IMR-90 (cell line): ENCODE results near the gene CELA3A. TPM values are rescaled to one million over a fixed set of nuclear protein-coding genes. Genes with fewer than 3 reads are reported as not detected.

Source experiments
- ATAC-seq: fragments of 200-7000 bp; cut with Tn5 transposase; 2 replicates; pipeline ENCODE4 v1.9.1; 2020; ENCODE audit warnings: low read depth, mild to moderate bottlenecking, moderate library complexity
- BruUV-seq: library from RNA; stranded (reverse); fragments of 400-500 nt; replicated peaks from 2 replicates; lab custom pipeline; 2021; lab: Mats Ljungman, UMichigan
- CTCF ChIA-PET: fragments of 300-600 bp; formaldehyde crosslinking; extraction: SDS; loops from one replicate; lab custom pipeline; 2021; ENCODE audit warnings: antibody characterized with exemption; lab: Yijun Ruan, JAX
- POLR2A ChIA-PET: fragments of 300-600 bp; sonication (Branson Sonifier 250); formaldehyde crosslinking; loops from one replicate; lab custom pipeline; 2022; ENCODE audit warnings: antibody characterized with exemption; ENCODE audit not compliant: unreplicated experiment; lab: Charles Lee
- DNase-seq: peaks from one replicate; pipeline ENCODE4 v3.0.0; 2013
- H2AFZ ChIP-seq: replicated peaks from 2 replicates; pipeline ENCODE3; 2013; ENCODE audit warnings: low read length, mild to moderate bottlenecking; ENCODE audit not compliant: poor library complexity
- H2AK5ac ChIP-seq: 2 replicates; pipeline ENCODE4 v1.6.1; 2013; ENCODE audit warnings: low read depth, low read length, inconsistent platforms
- H2AK9ac ChIP-seq: replicated peaks from 2 replicates; pipeline ENCODE3; 2013; ENCODE audit warnings: mild to moderate bottlenecking, low read depth, low read length, moderate library complexity; ENCODE audit not compliant: poor library complexity
- H2BK120ac ChIP-seq: 2 replicates; pipeline ENCODE4 v1.6.1; 2013; ENCODE audit warnings: low read depth, low read length, inconsistent platforms
- H2BK15ac ChIP-seq: 3 replicates; pipeline ENCODE4 v1.6.1; 2013; ENCODE audit warnings: low read depth, low read length, inconsistent platforms
- H2BK20ac ChIP-seq: 2 replicates; pipeline ENCODE4 v1.6.1; 2013; ENCODE audit warnings: low read depth, mild to moderate bottlenecking, inconsistent platforms, low read length, moderate library complexity
- H2BK5ac ChIP-seq: 2 replicates; pipeline ENCODE4 v1.6.1; 2013; ENCODE audit warnings: mild to moderate bottlenecking, low read depth, low read length, inconsistent platforms; ENCODE audit not compliant: poor library complexity, severe bottlenecking
- H3K14ac ChIP-seq: replicated peaks from 2 replicates; pipeline ENCODE4 v1.6.1; 2013; ENCODE audit warnings: low read depth, low read length, inconsistent platforms
- H3K18ac ChIP-seq: 2 replicates; pipeline ENCODE4 v1.6.1; 2013; ENCODE audit warnings: low read depth, low read length, control low read depth
- H3K23ac ChIP-seq: 2 replicates; pipeline ENCODE4 v1.6.1; 2013; ENCODE audit warnings: low read depth, low read length, inconsistent platforms
- H3K27ac ChIP-seq: 2 replicates; pipeline ENCODE4 v1.5.1; 2013; ENCODE audit warnings: mild to moderate bottlenecking, control low read depth, low read length; ENCODE audit not compliant: insufficient read depth
- H3K27me3 ChIP-seq: 2 replicates; pipeline ENCODE4 v1.6.1; 2013; ENCODE audit warnings: low read length; ENCODE audit not compliant: control insufficient read depth, insufficient read depth
- H3K36me3 ChIP-seq: 2 replicates; pipeline ENCODE4 v1.6.1; 2013; ENCODE audit warnings: low read length, mixed read lengths; ENCODE audit not compliant: control insufficient read depth, insufficient read depth
- H3K4ac ChIP-seq: 2 replicates; pipeline ENCODE4 v1.6.1; 2013; ENCODE audit warnings: low read depth, low read length, inconsistent platforms
- H3K4me1 ChIP-seq: 2 replicates; pipeline ENCODE4 v1.6.1; 2013; ENCODE audit warnings: low read length, mixed read lengths; ENCODE audit not compliant: control insufficient read depth, insufficient read depth
- H3K4me2 ChIP-seq: 2 replicates; pipeline ENCODE4 v1.6.1; 2013; ENCODE audit warnings: low read depth, mild to moderate bottlenecking, control low read depth, low read length, moderate library complexity
- H3K4me3 ChIP-seq: 2 replicates; pipeline ENCODE4 v1.5.1; 2013; ENCODE audit warnings: low read depth, mild to moderate bottlenecking, control low read depth, low read length, moderate library complexity; ENCODE audit not compliant: insufficient read depth
- H3K56ac ChIP-seq: 2 replicates; pipeline ENCODE4 v1.6.1; 2013; ENCODE audit warnings: low read length, inconsistent platforms; ENCODE audit not compliant: insufficient read depth; ENCODE audit errors: extremely low read depth
- H3K79me1 ChIP-seq, 2 experiments: 2 replicates each; pipeline ENCODE4 v1.6.1; 2013; ENCODE audit warnings: low read length in 2 of 2, inconsistent platforms in 1 of 2, low read depth in 1 of 2
- H3K9ac ChIP-seq: 2 replicates; pipeline ENCODE4 v1.6.1; 2013; ENCODE audit warnings: low read depth, low read length, control low read depth
- H3K9me1 ChIP-seq: 2 replicates; pipeline ENCODE4 v1.6.1; 2013; ENCODE audit warnings: low read length, inconsistent platforms; ENCODE audit not compliant: insufficient read depth
- H3K9me3 ChIP-seq: 2 replicates; pipeline ENCODE4 v1.6.1; 2013; ENCODE audit warnings: low read length; ENCODE audit not compliant: control insufficient read depth, insufficient read depth
- H4K20me1 ChIP-seq: 2 replicates; pipeline ENCODE4 v1.6.1; 2013; ENCODE audit warnings: low read length, inconsistent platforms; ENCODE audit not compliant: insufficient read depth
- H4K5ac ChIP-seq: 2 replicates; pipeline ENCODE4 v1.6.1; 2013; ENCODE audit warnings: mild to moderate bottlenecking, low read depth, low read length, control low read depth
- H4K8ac ChIP-seq, 2 experiments: 2 replicates each; pipeline ENCODE4 v1.6.1; 2013; ENCODE audit warnings: low read depth in 2 of 2, low read length in 2 of 2, control low read depth in 1 of 2, inconsistent platforms in 1 of 2
- H4K91ac ChIP-seq: 2 replicates; pipeline ENCODE4 v1.6.1; 2013; ENCODE audit warnings: low read depth, low read length, inconsistent platforms; ENCODE audit not compliant: insufficient read depth
- CEBPB ChIP-seq: IDR thresholded peaks from 2 replicates; pipeline ENCODE4 v1.6.1; 2012; ENCODE audit warnings: low read depth, low read length, improper control_type of control experiment
- CHD1 ChIP-seq: IDR thresholded peaks from 2 replicates; pipeline ENCODE4 v1.6.1; 2012; ENCODE audit warnings: low read depth, low read length, improper control_type of control experiment
- CTCF ChIP-seq: conservative IDR thresholded peaks from 2 replicates; pipeline ENCODE4 v1.5.1; 2012; ENCODE audit warnings: mild to moderate bottlenecking, low read depth, low read length, improper control_type of control experiment
- FOS ChIP-seq: fragments of 150-350 bp; IDR thresholded peaks from 2 replicates; pipeline ENCODE4 v1.6.1; 2016; ENCODE audit warnings: low read depth, low read length
- RCOR1 ChIP-seq: IDR thresholded peaks from 2 replicates; pipeline ENCODE4 v1.6.1; 2012; ENCODE audit warnings: mild to moderate bottlenecking, low read length, improper control_type of control experiment; ENCODE audit not compliant: insufficient replicate concordance
- WGBS, 2 experiments: methylation state at CpG; one replicate each; pipeline versions ENCODE4 v1.1.5 to v1.1.7; 2013; ENCODE audit warnings: missing lambda C conversion rate in 2 of 2; ENCODE audit not compliant: insufficient read length in 1 of 2; ENCODE audit errors: extremely low coverage in 2 of 2; 5-methylcytosine and 5-hydroxymethylcytosine counted together
- dilution Hi-C: fragments of 300-500 bp; cut with HindIII; formaldehyde crosslinking; loops from one replicate; pipeline ENCODE4 v1.14.3; 2018; ENCODE audit warnings: low sequenced_read_pairs; ENCODE audit not compliant: unreplicated experiment
- in situ Hi-C: fragments of 300-500 bp; cut with MboI; formaldehyde crosslinking; loops from 3 replicates; pipeline ENCODE4 v1.14.3; 2019; ENCODE audit warnings: low sequenced_read_pairs, inconsistent platforms, mixed read lengths
- intact Hi-C: fragments of 100-400 bp; cut with micrococcal nuclease; formaldehyde crosslinking; loops from 2 replicates; pipeline ENCODE4 v1.10.0; 2022
- polyA plus RNA-seq, 3 experiments: library from polyadenylated mRNA; depleted of rRNA; stranded (reverse); fragments of >200 nt; gene quantifications; 2 replicates each; pipeline ENCODE4 v1.2.3, GENCODE V29; 2012; ENCODE audit warnings: low replicate concordance in 1 of 3
- total RNA-seq: library from RNA; depleted of rRNA; stranded (reverse); fragments of >200 nt; gene quantifications from 2 replicates; pipeline ENCODE4 v1.2.3, GENCODE V29; 2012
- TF ChIP-seq, protein P1 (sequence below): fragments of 150-350 bp; IDR thresholded peaks from 2 replicates; pipeline ENCODE4 v1.6.1; 2017; ENCODE audit warnings: mild to moderate bottlenecking, antibody characterized with exemption, low read length, low read depth

CELA3A gene
- total and polyA plus RNA-seq, 2 of the 4 experiments (the other 2 are of a cell fraction): not detected

DNA sequence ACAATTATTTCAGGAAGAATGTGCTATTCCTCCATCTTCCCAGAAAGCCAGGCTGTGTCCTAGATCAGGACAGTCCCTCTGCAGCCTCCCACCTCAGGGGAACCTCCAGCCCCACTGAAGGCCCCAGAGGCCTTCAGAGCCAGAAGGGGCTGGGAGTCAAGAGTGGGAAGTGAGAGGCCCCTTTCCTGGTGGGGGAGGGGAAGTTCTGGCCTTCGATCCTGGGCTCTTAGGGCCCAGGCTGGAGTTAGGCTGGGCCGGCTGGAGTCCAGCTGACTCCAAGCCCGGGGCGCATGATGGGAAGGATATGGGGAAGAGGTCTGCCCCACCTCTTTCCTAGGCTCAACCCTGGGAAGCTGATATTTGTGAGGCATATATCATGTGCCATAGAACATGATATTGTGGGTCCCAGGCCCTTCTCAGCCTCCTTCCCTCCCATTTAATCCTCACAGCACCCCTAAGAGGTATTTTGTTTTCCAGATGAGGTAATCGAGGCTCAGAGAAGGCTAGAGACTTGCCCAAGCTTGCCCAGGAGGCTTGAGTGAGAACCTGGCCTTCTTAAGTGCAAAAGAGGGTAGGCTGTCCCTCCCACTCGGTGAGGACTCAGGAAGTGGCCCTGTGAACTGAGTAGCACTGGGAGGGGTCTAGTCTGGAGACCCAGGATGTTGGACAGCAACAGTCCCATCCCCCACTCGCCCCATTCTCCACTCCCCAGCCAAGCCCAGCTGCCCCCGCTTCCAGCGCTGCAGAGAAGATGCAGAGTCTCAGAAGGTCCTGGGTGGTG, 45.8 kb upstream of the CELA3A start:
- Histone ChIP-seq H3K27ac (no peak overlapping the region), H3K79me1 (no peaks in the 10 kb centered on the region), H3K9me3 (no peaks in the 10 kb centered on the region), H2BK20ac (peak overlapping the region; percentile 45; the same call in 1 of the 2 replicates), H3K23ac (no peak overlapping the region; the same call in 1 of the 2 replicates), H3K18ac (peak overlapping the region; percentile 61), H4K91ac (peak overlapping the region; percentile 39), H3K27me3 (peaks cover 5% of the 10 kb centered on the region), H2AK5ac (peak overlapping the region; percentile 46; the same call in 1 of the 2 replicates), H2BK15ac (peak overlapping the region; percentile 21; the same call in 1 of the 3 replicates), H3K4ac (peak overlapping the region; percentile 52), H4K5ac (peak overlapping the region; percentile 49), H2BK5ac (no peak overlapping the region), H3K9me1 (no peaks in the 10 kb centered on the region), H3K4me3 (no peak overlapping the region), H4K8ac (peak overlapping the region; percentile 12 to 66; a peak in 2 of 4 replicates), H3K9ac (no peak overlapping the region), H3K14ac (no peak overlapping the region), H2AFZ (peak overlapping the region; percentile 80), H4K20me1 (no peaks in the 10 kb centered on the region), H3K4me2 (no peak overlapping the region), H3K56ac (no peak overlapping the region), H3K36me3 (no peaks in the 10 kb centered on the region), H2AK9ac (peak overlapping the region; percentile 66), H2BK120ac (peak overlapping the region; percentile 57; the same call in 1 of the 2 replicates), H3K4me1 (peaks cover 11% of the 10 kb centered on the region)
- DNase-seq (no peak), ATAC-seq (peak; percentile 46)
- no CpG with 5 or more reads among the region's 9 CpGs for WGBS, 2 experiments
- in situ Hi-C loops (loop anchor here (25.0 kb wide), 1 partner anchor 243 kb away; no protein-coding TSS in a partner anchor), dilution Hi-C loops (no loop called here), intact Hi-C loops (loop anchor here (2.0 kb wide), 1 partner anchor 93 kb away; no protein-coding TSS in a partner anchor)
- no TSS peak for BruUV-seq
- ChIA-PET POLR2A (no interaction called here), CTCF (no interaction called here)
- TF ChIP-seq RCOR1 (no peak), FOS (no peak), CEBPB (no peak), CTCF (no peak), CHD1 (no peak)
- TF ChIP-seq, protein P1, sequence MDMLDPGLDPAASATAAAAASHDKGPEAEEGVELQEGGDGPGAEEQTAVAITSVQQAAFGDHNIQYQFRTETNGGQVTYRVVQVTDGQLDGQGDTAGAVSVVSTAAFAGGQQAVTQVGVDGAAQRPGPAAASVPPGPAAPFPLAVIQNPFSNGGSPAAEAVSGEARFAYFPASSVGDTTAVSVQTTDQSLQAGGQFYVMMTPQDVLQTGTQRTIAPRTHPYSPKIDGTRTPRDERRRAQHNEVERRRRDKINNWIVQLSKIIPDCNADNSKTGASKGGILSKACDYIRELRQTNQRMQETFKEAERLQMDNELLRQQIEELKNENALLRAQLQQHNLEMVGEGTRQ: no peak
